Cardiac muscle cell (in vitro differentiated cells and primary cell): ENCODE measurements around the gene PGGT1B. TPM values are rescaled to one million over a fixed set of nuclear protein-coding genes. Genes with fewer than 3 reads are reported as not detected.
A peak's percentile ranks its signal among the peaks of the same experiment; 100 is the strongest.

Source experiments
- DNase-seq, 2 donors: peaks; one replicate each; pipeline versions ENCODE4 v3.0.0 to v3.0.0-alpha.2; 2010 to 2017; ENCODE audit warnings: low read depth in 1 of 2, low spot score in 1 of 2
- H3K27ac ChIP-seq: fragments of 200-600 bp; sonication (generic); 2 replicates; pipeline ENCODE4 v1.5.1; 2016
- H3K27me3 ChIP-seq: fragments of 200-600 bp; sonication (generic); 2 replicates; pipeline ENCODE4 v1.6.0; 2016; ENCODE audit warnings: control low read depth
- H3K36me3 ChIP-seq: fragments of 200-600 bp; sonication (generic); 2 replicates; pipeline ENCODE4 v1.5.1; 2016; ENCODE audit warnings: control low read depth
- H3K4me1 ChIP-seq: fragments of 200-600 bp; sonication (generic); 2 replicates; pipeline ENCODE4 v1.8.1; 2017; ENCODE audit warnings: low read depth, mild to moderate bottlenecking, mixed run types
- H3K4me3 ChIP-seq: fragments of 200-600 bp; sonication (generic); 2 replicates; pipeline ENCODE4 v1.5.1; 2016; ENCODE audit warnings: mild to moderate bottlenecking
- H3K9me3 ChIP-seq: fragments of 200-600 bp; sonication (generic); 2 replicates; pipeline ENCODE4 v1.5.1; 2017; ENCODE audit warnings: low read depth, mild to moderate bottlenecking, control low read depth
- CTCF ChIP-seq: IDR thresholded peaks from 2 replicates; pipeline ENCODE4 v1.5.1; 2012; ENCODE audit warnings: low read depth, mild to moderate bottlenecking, low read length
- polyA plus RNA-seq: library from polyadenylated mRNA; unstranded; fragments of >200 nt; fragmentation: Nextera tagmentation; extraction: Ambion mirVana; gene quantifications from 2 replicates; pipeline ENCODE4 v1.2.1, GENCODE V29; 2016
- total RNA-seq: library from RNA; depleted of rRNA; stranded (reverse); fragments of >200 nt; gene quantifications from 2 replicates; pipeline ENCODE4 v1.2.3, GENCODE V29; 2016

The PGGT1B gene
- total and polyA plus RNA-seq, 2 experiments from 2014 or later: 6.9 to 12.8 TPM

- H3K36me3 ChIP-seq: peaks cover 17% of the 10 kb centered on the region
Observed at GRCh38 chr5:115271295-115272050, 8.8 kb upstream of the PGGT1B start.

GRCh38 chr5:115267617-115268016 lies 4.9 kb upstream of the PGGT1B start:
- Histone ChIP-seq H3K27ac (no peak overlapping the region), H3K27me3 (no peaks in the 10 kb centered on the region), H3K4me1 (no peaks in the 10 kb centered on the region), H3K4me3 (no peak overlapping the region), H3K9me3 (no peaks in the 10 kb centered on the region), H3K36me3 (peaks cover 5% of the 10 kb centered on the region)
- no peak for TF ChIP-seq CTCF
- no peak for DNase-seq

More at GRCh38 chr5:115271295-115272050, 8.8 kb upstream of the PGGT1B start:
- no peak overlapping the region for H3K27ac ChIP-seq
- no peak overlapping the region for H3K4me3 ChIP-seq
- no peak for TF ChIP-seq CTCF
- no peaks in the 10 kb centered on the region for H3K27me3 ChIP-seq
- DNase-seq: no peak
- H3K9me3 ChIP-seq: no peaks in the 10 kb centered on the region
- no peaks in the 10 kb centered on the region for H3K4me1 ChIP-seq

- H3K4me1 ChIP-seq: peaks cover 10% of the 10 kb centered on the region
- peaks cover 5% of the 10 kb centered on the region for H3K36me3 ChIP-seq
- DNase-seq: no peak
- no peaks in the 10 kb centered on the region for H3K9me3 ChIP-seq
- TF ChIP-seq CTCF: no peak
- no peak overlapping the region for H3K27ac ChIP-seq
- no peaks in the 10 kb centered on the region for H3K27me3 ChIP-seq
- no peak overlapping the region for H3K4me3 ChIP-seq
Observed at GRCh38 chr5:115265220-115265619, 2.5 kb upstream of the PGGT1B start.

- Histone ChIP-seq H3K36me3 (peaks cover 5% of the 10 kb centered on the region), H3K4me1 (peaks cover 10% of the 10 kb centered on the region), H3K27me3 (no peaks in the 10 kb centered on the region), H3K4me3 (no peak overlapping the region), H3K9me3 (no peaks in the 10 kb centered on the region), H3K27ac (no peak overlapping the region)
- DNase-seq: no peak
- no peak for TF ChIP-seq CTCF
Observed at GRCh38 chr5:115264786-115265185, 2.1 kb upstream of the PGGT1B start.

DNA sequence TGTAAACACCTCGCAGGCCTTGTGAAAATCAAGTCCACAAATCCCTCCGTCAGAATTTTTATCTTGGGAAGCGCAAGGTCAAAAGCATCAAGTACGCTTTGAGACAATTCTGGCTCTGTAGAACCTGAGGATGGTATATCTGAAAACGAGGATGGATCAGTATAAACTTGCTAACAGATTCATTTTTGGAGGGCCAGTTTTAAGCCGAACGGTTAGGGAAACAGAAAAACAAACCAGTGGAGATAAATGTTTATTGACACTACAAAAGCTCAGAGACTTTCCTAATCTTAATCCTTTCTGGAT lies 352 bp upstream of the PGGT1B start:
- DNase-seq: no peak
- peaks cover 5% of the 10 kb centered on the region for H3K36me3 ChIP-seq
- H3K9me3 ChIP-seq: no peaks in the 10 kb centered on the region
- H3K4me3 ChIP-seq: peak overlapping the region; percentile 93
- peaks cover 10% of the 10 kb centered on the region for H3K4me1 ChIP-seq
- TF ChIP-seq CTCF: no peak
- peak overlapping the region; percentile 95 for H3K27ac ChIP-seq
- no peaks in the 10 kb centered on the region for H3K27me3 ChIP-seq

GRCh38 chr5:115262011-115262320 lies 711 bp downstream of the PGGT1B start:
- Histone ChIP-seq H3K36me3 (no peaks in the 10 kb centered on the region), H3K4me1 (peaks cover 10% of the 10 kb centered on the region), H3K27ac (peak overlapping the region; percentile 95), H3K4me3 (peak overlapping the region; percentile 93), H3K27me3 (no peaks in the 10 kb centered on the region), H3K9me3 (no peaks in the 10 kb centered on the region)
- DNase-seq: peak; percentile 24 to 25
- TF ChIP-seq CTCF: no peak
